ENCODE measurements around the gene SECISBP2.

- no peak for TF ChIP-seq CTCF (IDR thresholded peaks at IDR 0.05; ENCODE audit: low read depth, low read length, missing input control)
- TF ChIP-seq TAF1 (conservative IDR thresholded peaks at IDR 0.05) = no peak
- no peak for TF ChIP-seq RAD21 (IDR thresholded peaks at IDR 0.05)
- no peak for TF ChIP-seq MAX (IDR thresholded peaks at IDR 0.05)
- no peak for TF ChIP-seq JUND (IDR thresholded peaks at IDR 0.05)
- TF ChIP-seq ATF3 (IDR thresholded peaks at IDR 0.05) = no peak
- TF ChIP-seq RXRA (IDR thresholded peaks at IDR 0.05) = no peak
- no peak for TF ChIP-seq GABPA (IDR thresholded peaks at IDR 0.05 in 1 of 2, conservative IDR thresholded peaks at IDR 0.05 in 1 of 2)
- no peak for TF ChIP-seq EGR1 (IDR thresholded peaks at IDR 0.05; ENCODE audit: low read depth in 2 of 2)
Measured at GRCh38 chr9:89293014-89293413, 25.3 kb upstream of the SECISBP2 start.

Measured in liver (tissue), 3 donors.